ENCODE results near the gene MEST.

MEST gene

GRCh38 chr7:130476297-130477150 is 15.4 kb upstream of the MEST start:
- Histone ChIP-seq H3K9me2 (replicated peaks; ENCODE audit: insufficient read depth, low read length) (no peaks in the 10 kb centered on the region), H3K36me3 (ENCODE audit: low read length) (no peaks in the 10 kb centered on the region), H3K9ac (ENCODE audit: low read length) (no peak overlapping the region), H4K20me1 (ENCODE audit: low read depth, low read length) (no peaks in the 10 kb centered on the region), H3K79me2 (ENCODE audit: insufficient read depth, low read length) (no peaks in the 10 kb centered on the region), H3K27me3 (ENCODE audit: low read length) (no peaks in the 10 kb centered on the region), H3K9me3 (ENCODE audit: insufficient read depth, low read length) (no peaks in the 10 kb centered on the region), H3F3A (ENCODE audit: insufficient read depth) (no peaks in the 10 kb centered on the region), H3K4me3 (ENCODE audit: insufficient read depth, low read length, poor library complexity, severe bottlenecking) (no peak overlapping the region), H3K27ac (ENCODE audit: low read depth, low read length) (no peak overlapping the region), H2AFZ (ENCODE audit: low read depth, low read length, severe bottlenecking) (no peak overlapping the region), H3K4me2 (ENCODE audit: low read depth, low read length, poor library complexity, severe bottlenecking) (no peak overlapping the region)
- no peak for TF ChIP-seq EZH2phosphoT487 (conservative IDR thresholded peaks at IDR 0.05; ENCODE audit: low read length)
- TF ChIP-seq, protein P1, sequence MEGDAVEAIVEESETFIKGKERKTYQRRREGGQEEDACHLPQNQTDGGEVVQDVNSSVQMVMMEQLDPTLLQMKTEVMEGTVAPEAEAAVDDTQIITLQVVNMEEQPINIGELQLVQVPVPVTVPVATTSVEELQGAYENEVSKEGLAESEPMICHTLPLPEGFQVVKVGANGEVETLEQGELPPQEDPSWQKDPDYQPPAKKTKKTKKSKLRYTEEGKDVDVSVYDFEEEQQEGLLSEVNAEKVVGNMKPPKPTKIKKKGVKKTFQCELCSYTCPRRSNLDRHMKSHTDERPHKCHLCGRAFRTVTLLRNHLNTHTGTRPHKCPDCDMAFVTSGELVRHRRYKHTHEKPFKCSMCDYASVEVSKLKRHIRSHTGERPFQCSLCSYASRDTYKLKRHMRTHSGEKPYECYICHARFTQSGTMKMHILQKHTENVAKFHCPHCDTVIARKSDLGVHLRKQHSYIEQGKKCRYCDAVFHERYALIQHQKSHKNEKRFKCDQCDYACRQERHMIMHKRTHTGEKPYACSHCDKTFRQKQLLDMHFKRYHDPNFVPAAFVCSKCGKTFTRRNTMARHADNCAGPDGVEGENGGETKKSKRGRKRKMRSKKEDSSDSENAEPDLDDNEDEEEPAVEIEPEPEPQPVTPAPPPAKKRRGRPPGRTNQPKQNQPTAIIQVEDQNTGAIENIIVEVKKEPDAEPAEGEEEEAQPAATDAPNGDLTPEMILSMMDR (IDR thresholded peaks at IDR 0.05; ENCODE audit: insufficient read depth, low read length, poor library complexity, severe bottlenecking), result no peak

GRCh38 chr7:130478991-130479390 is 12.9 kb upstream of the MEST start:
- Histone ChIP-seq H3K9ac (ENCODE audit: low read length) (no peak overlapping the region), H3K4me3 (ENCODE audit: insufficient read depth, low read length, poor library complexity, severe bottlenecking) (no peak overlapping the region), H3K79me2 (ENCODE audit: insufficient read depth, low read length) (no peaks in the 10 kb centered on the region), H3K27me3 (ENCODE audit: low read length) (no peaks in the 10 kb centered on the region), H3K27ac (ENCODE audit: low read depth, low read length) (no peak overlapping the region), H3K9me2 (replicated peaks; ENCODE audit: insufficient read depth, low read length) (no peaks in the 10 kb centered on the region), H4K20me1 (ENCODE audit: low read depth, low read length) (no peaks in the 10 kb centered on the region), H3K36me3 (ENCODE audit: low read length) (no peaks in the 10 kb centered on the region), H3F3A (ENCODE audit: insufficient read depth) (no peaks in the 10 kb centered on the region), H3K9me3 (ENCODE audit: insufficient read depth, low read length) (no peaks in the 10 kb centered on the region), H2AFZ (ENCODE audit: low read depth, low read length, severe bottlenecking) (no peak overlapping the region), H3K4me2 (ENCODE audit: low read depth, low read length, poor library complexity, severe bottlenecking) (no peak overlapping the region)
- no peak for TF ChIP-seq EZH2phosphoT487 (conservative IDR thresholded peaks at IDR 0.05; ENCODE audit: low read length)
- TF ChIP-seq, protein P1 (IDR thresholded peaks at IDR 0.05; ENCODE audit: insufficient read depth, low read length, poor library complexity, severe bottlenecking), result no peak

DNA sequence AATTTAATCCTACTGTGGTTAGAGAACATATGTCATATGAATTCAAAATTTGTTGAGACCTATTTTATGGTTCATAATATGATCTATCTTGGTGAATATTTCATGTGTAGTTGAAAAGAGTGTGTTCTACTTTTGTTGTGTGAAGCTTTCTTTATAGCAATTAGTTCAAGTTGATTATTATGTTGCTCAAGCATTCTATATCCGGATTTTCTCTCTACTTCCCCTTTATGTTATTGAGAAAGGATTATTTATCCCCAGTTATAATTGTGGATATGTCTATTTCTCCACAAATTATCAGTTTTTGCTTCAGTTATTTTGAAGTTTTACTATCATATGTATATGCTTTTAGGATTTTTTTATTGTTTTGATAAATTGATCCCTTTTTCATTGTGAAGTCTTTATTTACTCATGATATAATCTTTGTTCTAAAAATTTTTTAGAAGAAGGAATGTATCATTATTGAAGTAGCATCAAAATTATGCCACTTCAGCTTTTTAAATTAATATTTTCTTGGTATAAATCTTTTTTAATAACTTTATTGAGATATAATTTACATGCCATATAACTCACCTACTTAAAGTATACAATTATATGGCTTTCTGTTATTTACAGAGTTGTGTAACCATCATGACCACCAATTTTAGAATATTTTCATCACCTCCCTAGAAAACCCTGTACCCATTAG is 12.0 kb upstream of the MEST start:
- H4K20me1 ChIP-seq (ENCODE audit: low read depth, low read length), result no peaks in the 10 kb centered on the region
- H3K79me2 ChIP-seq (ENCODE audit: insufficient read depth, low read length), result no peaks in the 10 kb centered on the region
- H3K27me3 ChIP-seq (ENCODE audit: low read length), result no peaks in the 10 kb centered on the region
- H3K9me2 ChIP-seq (replicated peaks; ENCODE audit: insufficient read depth, low read length), result no peaks in the 10 kb centered on the region
- H3K9me3 ChIP-seq (ENCODE audit: insufficient read depth, low read length), result no peaks in the 10 kb centered on the region
- no peaks in the 10 kb centered on the region for H3K36me3 ChIP-seq (ENCODE audit: low read length)
- TF ChIP-seq, protein P1 (IDR thresholded peaks at IDR 0.05; ENCODE audit: insufficient read depth, low read length, poor library complexity, severe bottlenecking), result no peak
- no peak overlapping the region for H3K4me3 ChIP-seq (ENCODE audit: insufficient read depth, low read length, poor library complexity, severe bottlenecking)
- no peak overlapping the region for H3K27ac ChIP-seq (ENCODE audit: low read depth, low read length)
- no peaks in the 10 kb centered on the region for H3F3A ChIP-seq (ENCODE audit: insufficient read depth)
- H2AFZ ChIP-seq (ENCODE audit: low read depth, low read length, severe bottlenecking), result no peak overlapping the region
- no peak overlapping the region for H3K4me2 ChIP-seq (ENCODE audit: low read depth, low read length, poor library complexity, severe bottlenecking)
- no peak overlapping the region for H3K9ac ChIP-seq (ENCODE audit: low read length)

Measured in SU-DHL-6 (cell line).